Measurements from ENCODE around the gene CEP104. TPM values are rescaled to one million over a fixed set of nuclear protein-coding genes. Genes with fewer than 3 reads are reported as not detected.

The CEP104 gene
- total and polyA plus RNA-seq, 10 of the 15 experiments (the other 5 are each of a cell fraction or from before 2014, with no cell fraction given), result 7.2 to 34.8 (median 19.3) TPM

- TF ChIP-seq, protein P1, sequence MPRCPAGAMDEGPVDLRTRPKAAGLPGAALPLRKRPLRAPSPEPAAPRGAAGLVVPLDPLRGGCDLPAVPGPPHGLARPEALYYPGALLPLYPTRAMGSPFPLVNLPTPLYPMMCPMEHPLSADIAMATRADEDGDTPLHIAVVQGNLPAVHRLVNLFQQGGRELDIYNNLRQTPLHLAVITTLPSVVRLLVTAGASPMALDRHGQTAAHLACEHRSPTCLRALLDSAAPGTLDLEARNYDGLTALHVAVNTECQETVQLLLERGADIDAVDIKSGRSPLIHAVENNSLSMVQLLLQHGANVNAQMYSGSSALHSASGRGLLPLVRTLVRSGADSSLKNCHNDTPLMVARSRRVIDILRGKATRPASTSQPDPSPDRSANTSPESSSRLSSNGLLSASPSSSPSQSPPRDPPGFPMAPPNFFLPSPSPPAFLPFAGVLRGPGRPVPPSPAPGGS (IDR thresholded peaks at IDR 0.05; ENCODE audit: borderline replicate concordance, insufficient read depth, low read depth, low read length, poor library complexity, severe bottlenecking), result no peak
- TF ChIP-seq, protein P2, sequence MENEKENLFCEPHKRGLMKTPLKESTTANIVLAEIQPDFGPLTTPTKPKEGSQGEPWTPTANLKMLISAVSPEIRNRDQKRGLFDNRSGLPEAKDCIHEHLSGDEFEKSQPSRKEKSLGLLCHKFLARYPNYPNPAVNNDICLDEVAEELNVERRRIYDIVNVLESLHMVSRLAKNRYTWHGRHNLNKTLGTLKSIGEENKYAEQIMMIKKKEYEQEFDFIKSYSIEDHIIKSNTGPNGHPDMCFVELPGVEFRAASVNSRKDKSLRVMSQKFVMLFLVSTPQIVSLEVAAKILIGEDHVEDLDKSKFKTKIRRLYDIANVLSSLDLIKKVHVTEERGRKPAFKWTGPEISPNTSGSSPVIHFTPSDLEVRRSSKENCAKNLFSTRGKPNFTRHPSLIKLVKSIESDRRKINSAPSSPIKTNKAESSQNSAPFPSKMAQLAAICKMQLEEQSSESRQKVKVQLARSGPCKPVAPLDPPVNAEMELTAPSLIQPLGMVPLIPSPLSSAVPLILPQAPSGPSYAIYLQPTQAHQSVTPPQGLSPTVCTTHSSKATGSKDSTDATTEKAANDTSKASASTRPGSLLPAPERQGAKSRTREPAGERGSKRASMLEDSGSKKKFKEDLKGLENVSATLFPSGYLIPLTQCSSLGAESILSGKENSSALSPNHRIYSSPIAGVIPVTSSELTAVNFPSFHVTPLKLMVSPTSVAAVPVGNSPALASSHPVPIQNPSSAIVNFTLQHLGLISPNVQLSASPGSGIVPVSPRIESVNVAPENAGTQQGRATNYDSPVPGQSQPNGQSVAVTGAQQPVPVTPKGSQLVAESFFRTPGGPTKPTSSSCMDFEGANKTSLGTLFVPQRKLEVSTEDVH (IDR thresholded peaks at IDR 0.05; ENCODE audit: low read depth, partially characterized antibody), result no peak
- TF ChIP-seq RELA (IDR thresholded peaks at IDR 0.05; ENCODE audit: borderline replicate concordance, partially characterized antibody) (no peak), CUX1 (IDR thresholded peaks at IDR 0.05; ENCODE audit: insufficient replicate concordance, low read depth, low read length) (no peak), SKIL (IDR thresholded peaks at IDR 0.05; ENCODE audit: low read depth, poor library complexity, severe bottlenecking) (no peak)
- TF ChIP-seq, protein P3, sequence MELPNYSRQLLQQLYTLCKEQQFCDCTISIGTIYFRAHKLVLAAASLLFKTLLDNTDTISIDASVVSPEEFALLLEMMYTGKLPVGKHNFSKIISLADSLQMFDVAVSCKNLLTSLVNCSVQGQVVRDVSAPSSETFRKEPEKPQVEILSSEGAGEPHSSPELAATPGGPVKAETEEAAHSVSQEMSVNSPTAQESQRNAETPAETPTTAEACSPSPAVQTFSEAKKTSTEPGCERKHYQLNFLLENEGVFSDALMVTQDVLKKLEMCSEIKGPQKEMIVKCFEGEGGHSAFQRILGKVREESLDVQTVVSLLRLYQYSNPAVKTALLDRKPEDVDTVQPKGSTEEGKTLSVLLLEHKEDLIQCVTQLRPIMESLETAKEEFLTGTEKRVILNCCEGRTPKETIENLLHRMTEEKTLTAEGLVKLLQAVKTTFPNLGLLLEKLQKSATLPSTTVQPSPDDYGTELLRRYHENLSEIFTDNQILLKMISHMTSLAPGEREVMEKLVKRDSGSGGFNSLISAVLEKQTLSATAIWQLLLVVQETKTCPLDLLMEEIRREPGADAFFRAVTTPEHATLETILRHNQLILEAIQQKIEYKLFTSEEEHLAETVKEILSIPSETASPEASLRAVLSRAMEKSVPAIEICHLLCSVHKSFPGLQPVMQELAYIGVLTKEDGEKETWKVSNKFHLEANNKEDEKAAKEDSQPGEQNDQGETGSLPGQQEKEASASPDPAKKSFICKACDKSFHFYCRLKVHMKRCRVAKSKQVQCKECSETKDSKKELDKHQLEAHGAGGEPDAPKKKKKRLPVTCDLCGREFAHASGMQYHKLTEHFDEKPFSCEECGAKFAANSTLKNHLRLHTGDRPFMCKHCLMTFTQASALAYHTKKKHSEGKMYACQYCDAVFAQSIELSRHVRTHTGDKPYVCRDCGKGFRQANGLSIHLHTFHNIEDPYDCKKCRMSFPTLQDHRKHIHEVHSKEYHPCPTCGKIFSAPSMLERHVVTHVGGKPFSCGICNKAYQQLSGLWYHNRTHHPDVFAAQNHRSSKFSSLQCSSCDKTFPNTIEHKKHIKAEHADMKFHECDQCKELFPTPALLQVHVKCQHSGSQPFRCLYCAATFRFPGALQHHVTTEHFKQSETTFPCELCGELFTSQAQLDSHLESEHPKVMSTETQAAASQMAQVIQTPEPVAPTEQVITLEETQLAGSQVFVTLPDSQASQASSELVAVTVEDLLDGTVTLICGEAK (IDR thresholded peaks at IDR 0.05; ENCODE audit: borderline replicate concordance), result no peak
Observed at GRCh38 chr1:3803905-3804626, 52.9 kb downstream of the CEP104 start (continued).
